OCI-LY1 (cell line): ENCODE results near the gene PRKCA.

Experiments used
- CTCF ChIP-seq: fragments of 200-600 bp; sonication (generic), shearing (Covaris generic); IDR thresholded peaks from 2 replicates; pipeline ENCODE4 v1.5.1; 2017; ENCODE audit warnings: mild to moderate bottlenecking, antibody characterized with exemption, low read length, moderate library complexity, mixed read lengths
- EZH2 ChIP-seq: fragments of 200-600 bp; sonication (generic), shearing (Covaris generic); IDR thresholded peaks from 2 replicates; pipeline ENCODE4 v1.8.0; 2017; ENCODE audit warnings: borderline replicate concordance, mixed run types, mild to moderate bottlenecking, antibody characterized with exemption, low read length, moderate library complexity, mixed read lengths

- TF ChIP-seq CTCF (no peak), EZH2 (no peak)
Observed at GRCh38 chr17:66335797-66336196, 33.4 kb downstream of the PRKCA start.
